ENCODE results near the gene MLST8. TPM values are rescaled to one million over a fixed set of nuclear protein-coding genes. Genes with fewer than 3 reads are reported as not detected.
A peak's percentile ranks its signal among the peaks of the same experiment; 100 is the strongest.

Gene MLST8
- polyA plus RNA-seq, 3 donors, result 29.9 to 54.3 (median 30.5) TPM

GRCh38 chr16:2250652-2251295 lies 45.5 kb downstream of the MLST8 start:
- Histone ChIP-seq H3K9me3 (replicated peaks in 1 of 2; ENCODE audit: control insufficient read depth in 1 of 2, insufficient read depth in 1 of 2, low read length in 2 of 2) (no peaks in the 10 kb centered on the region), H2AFZ (ENCODE audit: insufficient read depth, low read depth, low read length, poor library complexity, severe bottlenecking) (peak overlapping the region; percentile 81), H3K9ac (ENCODE audit: insufficient read depth, low read length, poor library complexity, severe bottlenecking) (peak overlapping the region; percentile 69), H3K27me3 (ENCODE audit: control insufficient read depth in 2 of 2, insufficient read depth in 2 of 2, low read length in 2 of 2) (no peaks in the 10 kb centered on the region), H4K20me1 (ENCODE audit: insufficient read depth, low read length) (peaks cover 6% of the 10 kb centered on the region), H3K4me2 (replicated peaks; ENCODE audit: extremely low read depth, low read length, poor library complexity, severe bottlenecking) (peak overlapping the region; percentile 77), H3K36me3 (replicated peaks in 1 of 2; ENCODE audit: control insufficient read depth in 1 of 2, insufficient read depth in 2 of 2, low read length in 2 of 2) (peaks cover 38 to 40% of the 10 kb centered on the region in 2 donors), H3K79me2 (ENCODE audit: insufficient read depth, low read length) (peaks cover 16% of the 10 kb centered on the region), H3K27ac (ENCODE audit: low read depth in 1 of 2, low read length in 2 of 2) (peak overlapping the region; percentile 50 to 75), H3K4me1 (ENCODE audit: control insufficient read depth in 1 of 2, insufficient read depth in 2 of 2, low read length in 2 of 2) (peaks cover 19 to 20% of the 10 kb centered on the region in 2 donors), H3K4me3 (replicated peaks in 1 of 3; ENCODE audit: low read depth in 2 of 3, low read length in 3 of 3) (peak overlapping the region; percentile 62 to 85 (median 68))
- H3K27me3 Mint-ChIP-seq (ENCODE audit: low read depth in 3 of 3), result no peaks in the 10 kb centered on the region
- intact Hi-C loops (cut with micrococcal nuclease), result loop anchor here in 1 of 2 donors (5.0 to 10.0 kb wide), 2 partner anchors 53 to 246 kb away; partner anchors contain the start of genes CASKIN1 and ZNF598
- no peak for DNase-seq
- H3K27ac Mint-ChIP-seq, result peak overlapping the region; percentile 76 to 92 (median 82)
- peaks cover 31 to 56% of the 10 kb centered on the region in 2 donors for H3K36me3 Mint-ChIP-seq
- WGBS (ENCODE audit: insufficient coverage), result 0% methylated on average over 23 of the region's 35 CpGs
- H3K4me1 Mint-ChIP-seq, result peaks cover 15% of the 10 kb centered on the region
- H3K9me3 Mint-ChIP-seq, result no peaks in the 10 kb centered on the region
- no peak for TF ChIP-seq CTCF (IDR thresholded peaks at IDR 0.05)
- peak overlapping the region; percentile 87 to 92 for H3K4me3 Mint-ChIP-seq

- Mint-ChIP-seq H3K4me3 (peak within 1 kb of the TSS; percentile 87 to 92), H3K4me1 (peaks cover 15% of the 10 kb centered on the region), H3K36me3 (peaks cover 33 to 56% of the 10 kb centered on the region in 2 donors), H3K9me3 (no peaks in the 10 kb centered on the region), H3K27me3 (ENCODE audit: low read depth in 3 of 3) (peaks cover 0 to 1% (median 0%) of the 10 kb centered on the region in 3 donors), H3K27ac (peak within 1 kb of the TSS; percentile 78 to 92 (median 86))
- H3K36me3 ChIP-seq (replicated peaks in 1 of 2; ENCODE audit: control insufficient read depth in 1 of 2, insufficient read depth in 2 of 2, low read length in 2 of 2), result peaks cover 38 to 40% of the 10 kb centered on the region in 2 donors
- peaks cover 18% of the 10 kb centered on the region for H3K79me2 ChIP-seq (ENCODE audit: insufficient read depth, low read length)
- DNase-seq, result peak; percentile 91 to 93 (median 92)
- intact Hi-C loops (cut with micrococcal nuclease), result loop anchor here in 1 of 2 donors (5.0 to 10.0 kb wide), 2 partner anchors 54 to 247 kb away; partner anchors contain the start of genes CASKIN1 and ZNF598
- H3K9me3 ChIP-seq (replicated peaks in 1 of 2; ENCODE audit: control insufficient read depth in 1 of 2, insufficient read depth in 1 of 2, low read length in 2 of 2), result no peaks in the 10 kb centered on the region
- H3K27me3 ChIP-seq (ENCODE audit: control insufficient read depth in 2 of 2, insufficient read depth in 2 of 2, low read length in 2 of 2), result no peaks in the 10 kb centered on the region
- H2AFZ ChIP-seq (ENCODE audit: insufficient read depth, low read depth, low read length, poor library complexity, severe bottlenecking), result peak within 1 kb of the TSS; percentile 81
- WGBS (ENCODE audit: insufficient coverage), result 2% methylated on average over 88 of the region's 88 CpGs
- peaks cover 13% of the 10 kb centered on the region for H4K20me1 ChIP-seq (ENCODE audit: insufficient read depth, low read length)
- H3K27ac ChIP-seq (ENCODE audit: low read depth in 1 of 2, low read length in 2 of 2), result peak within 1 kb of the TSS; percentile 71 to 75
- H3K4me1 ChIP-seq (ENCODE audit: control insufficient read depth in 1 of 2, insufficient read depth in 2 of 2, low read length in 2 of 2), result peaks cover 19 to 20% of the 10 kb centered on the region in 2 donors
- H3K9ac ChIP-seq (ENCODE audit: insufficient read depth, low read length, poor library complexity, severe bottlenecking), result peak within 1 kb of the TSS; percentile 69
- H3K4me2 ChIP-seq (replicated peaks; ENCODE audit: extremely low read depth, low read length, poor library complexity, severe bottlenecking), result peak within 1 kb of the TSS; percentile 77
- peak within 1 kb of the TSS; percentile 62 to 85 (median 68) for H3K4me3 ChIP-seq (replicated peaks in 1 of 3; ENCODE audit: low read depth in 2 of 3, low read length in 3 of 3)
- peak; percentile 67 for TF ChIP-seq CTCF (IDR thresholded peaks at IDR 0.05)
Measured at GRCh38 chr16:2251296-2252111, 46.2 kb downstream of the MLST8 start, which contains the start of gene ECI1. Gene ECI1 (minus strand): TSS chr16:2251587. CDS start chr16:2251566, 21 bp downstream.

All from CD14-positive monocyte (primary cell).